GM12878 (cell line): ENCODE results near the gene ABCB8. TPM values are rescaled to one million over a fixed set of nuclear protein-coding genes. Genes with fewer than 3 reads are reported as not detected.

ENCODE experiments used
- ATAC-seq: fragments of 200-7000 bp; cut with Tn5 transposase; 3 replicates; pipeline ENCODE4 v1.9.1; 2020; ENCODE audit warnings: mild to moderate bottlenecking, moderate library complexity
- BruUV-seq: library from RNA; stranded (reverse); fragments of 400-500 nt; replicated peaks from 2 replicates; lab custom pipeline; 2021; lab: Mats Ljungman, UMichigan
- CTCF ChIA-PET: fragments of 300-600 bp; sonication (Branson Sonifier 250); formaldehyde crosslinking; extraction: SDS; loops from one replicate; lab custom pipeline; 2021; ENCODE audit warnings: inconsistent platforms; lab: Yijun Ruan, JAX
- POLR2A ChIA-PET: fragments of 350-600 bp; formaldehyde crosslinking; extraction: SDS; loops from one replicate; lab custom pipeline; 2021; ENCODE audit warnings: inconsistent platforms; lab: Charles Lee
- RAD21 ChIA-PET: fragments of 300-600 bp; sonication (Branson Sonifier 250); formaldehyde crosslinking; loops from one replicate; lab custom pipeline; 2023; ENCODE audit warnings: antibody characterized with exemption; ENCODE audit not compliant: unreplicated experiment; lab: Charles Lee
- SMC1A ChIA-PET: fragments of 300-600 bp; sonication (Branson Sonifier 250); formaldehyde crosslinking; loops from one replicate; lab custom pipeline; 2023; ENCODE audit not compliant: unreplicated experiment, uncharacterized antibody; lab: Charles Lee
- DNase-seq: peaks from one replicate; pipeline ENCODE4 v3.0.0-alpha.2; 2011; ENCODE audit warnings: low read depth, low spot score
- FAIRE-seq: peaks from 3 replicates; lab custom pipeline; 2011; peaks lifted over from hg19 to GRCh38; lab: Jason Lieb, UNC
- H2AFZ ChIP-seq: 2 replicates; pipeline ENCODE4 v1.6.0; 2011; ENCODE audit warnings: low read depth, low read length, control low read depth; ENCODE audit not compliant: control insufficient read depth
- H3K27ac ChIP-seq: 2 replicates; pipeline ENCODE4 v1.5.1; 2011; ENCODE audit warnings: control low read depth; ENCODE audit not compliant: control insufficient read depth, insufficient read depth
- H3K27me3 ChIP-seq, 2 experiments: replicated peaks in 1 of 2; 2 replicates each; pipeline versions ENCODE4 v1.6.0 to v1.6.1; 2011; ENCODE audit warnings: low read length in 1 of 2; ENCODE audit not compliant: control insufficient read depth in 2 of 2, insufficient read depth in 2 of 2
- H3K36me3 ChIP-seq, 2 experiments: 2 replicates each; pipeline ENCODE4 v1.5.1; 2011; ENCODE audit warnings: low read length in 1 of 2; ENCODE audit not compliant: control insufficient read depth in 2 of 2, insufficient read depth in 2 of 2
- H3K4me1 ChIP-seq: 2 replicates; pipeline ENCODE4 v1.6.1; 2011; ENCODE audit warnings: mild to moderate bottlenecking, low read length, moderate library complexity, mixed read lengths; ENCODE audit not compliant: control insufficient read depth, insufficient read depth
- H3K4me2 ChIP-seq: 2 replicates; pipeline ENCODE4 v1.6.0; 2011; ENCODE audit warnings: control low read depth; ENCODE audit not compliant: control insufficient read depth, insufficient read depth
- H3K4me3 ChIP-seq: fragments of 200-600 bp; sonication (generic); 2 replicates; pipeline ENCODE4 v1.5.1; 2016
- H3K79me2 ChIP-seq: 2 replicates; pipeline ENCODE4 v1.6.0; 2011; ENCODE audit warnings: low read length; ENCODE audit not compliant: control insufficient read depth, insufficient read depth
- H3K9ac ChIP-seq: 2 replicates; pipeline ENCODE4 v1.8.0; 2011; ENCODE audit warnings: low read length, control low read depth, mixed read lengths; ENCODE audit not compliant: control insufficient read depth, insufficient read depth
- H3K9me3 ChIP-seq: replicated peaks from 3 replicates; pipeline ENCODE4 v1.5.1; 2011; ENCODE audit warnings: mild to moderate bottlenecking, low read length; ENCODE audit not compliant: control insufficient read depth, insufficient read depth
- H4K20me1 ChIP-seq: 2 replicates; pipeline ENCODE4 v1.6.0; 2011; ENCODE audit not compliant: control insufficient read depth, insufficient read depth
- BHLHE40 ChIP-seq, 2 experiments: fragments of 450-650 bp in 1 of 2; IDR thresholded peaks; 2 replicates each; pipeline ENCODE4 v1.6.1; 2011 to 2017; ENCODE audit warnings: low read depth in 2 of 2, borderline replicate concordance in 1 of 2, improper control_type of control experiment in 1 of 2, low read length in 1 of 2, mild to moderate bottlenecking in 1 of 2
- HDAC6 ChIP-seq: fragments of 200-600 bp; sonication (generic); IDR thresholded peaks from one replicate; pipeline ENCODE4 v1.8.0; 2017; ENCODE audit warnings: antibody characterized with exemption; ENCODE audit not compliant: unreplicated experiment
- MEF2A ChIP-seq: IDR thresholded peaks from 2 replicates; pipeline ENCODE4 v1.6.1; 2011; ENCODE audit warnings: low read depth, mild to moderate bottlenecking, low read length, moderate library complexity; ENCODE audit not compliant: insufficient read depth
- SREBF2 ChIP-seq: IDR thresholded peaks from 2 replicates; pipeline ENCODE4 v1.6.1; 2012; ENCODE audit warnings: mild to moderate bottlenecking, low read length
- WGBS: methylation state at CpG from one replicate; pipeline ENCODE4 v1.1.6; 2016; ENCODE audit warnings: low lambda C conversion rate; ENCODE audit not compliant: insufficient replicate concordance, insufficient coverage; ENCODE audit errors: missing lambda C conversion rate; 5-methylcytosine and 5-hydroxymethylcytosine counted together
- in situ Hi-C: fragments of 300-500 bp; cut with MboI; formaldehyde crosslinking; loops from 9 replicates; pipeline ENCODE4 v1.14.3; 2018; ENCODE audit warnings: mixed read lengths
- intact Hi-C: fragments of 100-400 bp; cut with micrococcal nuclease; formaldehyde crosslinking; loops from one replicate; pipeline ENCODE4 v1.14.2; 2022; ENCODE audit not compliant: unreplicated experiment
- polyA plus RNA-seq, 11 experiments: library from polyadenylated mRNA; depleted of rRNA in 4 of 11; unstranded in 6 of 11; stranded (reverse) in 5 of 11; fragments of >200 nt; fragmentation: Nextera tagmentation in 4 of 11; fragmentation: Illumina TruSeq in 1 of 11; extraction: Ambion mirVana in 4 of 11; extraction: Trizol in 1 of 11; gene quantifications; 1 replicate in 1 of 11; 2 replicates in 10 of 11; pipeline versions ENCODE4 v1.2.1 to v1.2.3, GENCODE V29; 2011 to 2016; ENCODE audit warnings: inconsistent platforms in 2 of 11, missing spikeins in 2 of 11, low read depth in 1 of 11
- total RNA-seq, 4 experiments: library from RNA; depleted of rRNA in 3 of 4; stranded (reverse); fragments of >200 nt in 3 of 4; fragmentation: Illumina TruSeq in 1 of 4; extraction: Trizol in 1 of 4; gene quantifications; 2 replicates each; pipeline versions ENCODE4 v1.2.1 to v1.2.3, GENCODE V29; 2013 to 2021
- TF ChIP-seq, protein P1 (sequence below): IDR thresholded peaks from 2 replicates; pipeline ENCODE4 v1.6.1; 2012; ENCODE audit warnings: low read length, inconsistent platforms
- TF ChIP-seq, protein P2 (sequence below): fragments of 450-650 bp; IDR thresholded peaks from 2 replicates; pipeline ENCODE4 v1.6.1; 2018; ENCODE audit warnings: borderline replicate concordance, mild to moderate bottlenecking; ENCODE audit not compliant: partially characterized antibody
- TF ChIP-seq, protein P3 (sequence below): IDR thresholded peaks from 2 replicates; pipeline ENCODE4 v1.6.1; 2011; ENCODE audit warnings: borderline replicate concordance, low read depth, mild to moderate bottlenecking, moderate library complexity, mixed read lengths, low read length; ENCODE audit not compliant: insufficient read depth; ENCODE audit errors: extremely low read length

The ABCB8 gene
- total and polyA plus RNA-seq, 10 of the 15 experiments (the other 5 are each of a cell fraction or from before 2014, with no cell fraction given), result 0.77 to 34.8 (median 18.9) TPM

DNA sequence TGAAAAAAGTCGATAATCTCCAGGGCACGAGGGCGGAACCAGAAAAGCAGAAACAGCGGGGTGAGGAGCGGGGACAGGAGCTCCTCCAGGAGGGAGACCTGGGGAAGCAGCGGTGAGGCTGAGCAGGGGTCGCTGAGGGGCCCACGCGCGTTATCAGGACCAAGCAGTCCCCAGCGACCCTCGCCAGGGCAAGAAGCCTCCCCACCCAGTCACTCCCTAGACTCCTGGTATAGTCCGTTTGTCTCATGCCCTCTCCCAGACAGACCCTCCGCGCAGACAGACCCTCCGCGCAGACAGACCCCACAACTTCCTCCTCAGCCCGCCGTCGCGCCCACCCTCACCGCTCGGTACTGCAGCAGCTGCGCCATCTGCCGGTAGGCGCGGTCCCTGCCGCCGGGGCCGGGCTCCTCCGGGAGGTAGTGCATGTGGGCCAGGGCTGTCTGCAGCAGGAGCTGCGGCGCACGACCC, 10.3 kb upstream of the ABCB8 start (continued):
- TF ChIP-seq, protein P1, sequence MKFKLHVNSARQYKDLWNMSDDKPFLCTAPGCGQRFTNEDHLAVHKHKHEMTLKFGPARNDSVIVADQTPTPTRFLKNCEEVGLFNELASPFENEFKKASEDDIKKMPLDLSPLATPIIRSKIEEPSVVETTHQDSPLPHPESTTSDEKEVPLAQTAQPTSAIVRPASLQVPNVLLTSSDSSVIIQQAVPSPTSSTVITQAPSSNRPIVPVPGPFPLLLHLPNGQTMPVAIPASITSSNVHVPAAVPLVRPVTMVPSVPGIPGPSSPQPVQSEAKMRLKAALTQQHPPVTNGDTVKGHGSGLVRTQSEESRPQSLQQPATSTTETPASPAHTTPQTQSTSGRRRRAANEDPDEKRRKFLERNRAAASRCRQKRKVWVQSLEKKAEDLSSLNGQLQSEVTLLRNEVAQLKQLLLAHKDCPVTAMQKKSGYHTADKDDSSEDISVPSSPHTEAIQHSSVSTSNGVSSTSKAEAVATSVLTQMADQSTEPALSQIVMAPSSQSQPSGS, result no peak
- no peak for TF ChIP-seq SREBF2
- TF ChIP-seq, protein P2, sequence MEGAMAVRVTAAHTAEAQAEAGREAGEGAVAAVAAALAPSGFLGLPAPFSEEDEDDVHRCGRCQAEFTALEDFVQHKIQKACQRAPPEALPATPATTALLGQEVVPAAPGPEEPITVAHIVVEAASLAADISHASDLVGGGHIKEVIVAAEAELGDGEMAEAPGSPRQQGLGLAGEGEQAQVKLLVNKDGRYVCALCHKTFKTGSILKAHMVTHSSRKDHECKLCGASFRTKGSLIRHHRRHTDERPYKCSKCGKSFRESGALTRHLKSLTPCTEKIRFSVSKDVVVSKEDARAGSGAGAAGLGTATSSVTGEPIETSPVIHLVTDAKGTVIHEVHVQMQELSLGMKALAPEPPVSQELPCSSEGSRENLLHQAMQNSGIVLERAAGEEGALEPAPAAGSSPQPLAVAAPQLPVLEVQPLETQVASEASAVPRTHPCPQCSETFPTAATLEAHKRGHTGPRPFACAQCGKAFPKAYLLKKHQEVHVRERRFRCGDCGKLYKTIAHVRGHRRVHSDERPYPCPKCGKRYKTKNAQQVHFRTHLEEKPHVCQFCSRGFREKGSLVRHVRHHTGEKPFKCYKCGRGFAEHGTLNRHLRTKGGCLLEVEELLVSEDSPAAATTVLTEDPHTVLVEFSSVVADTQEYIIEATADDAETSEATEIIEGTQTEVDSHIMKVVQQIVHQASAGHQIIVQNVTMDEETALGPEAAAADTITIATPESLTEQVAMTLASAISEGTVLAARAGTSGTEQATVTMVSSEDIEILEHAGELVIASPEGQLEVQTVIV, result no peak

DNA sequence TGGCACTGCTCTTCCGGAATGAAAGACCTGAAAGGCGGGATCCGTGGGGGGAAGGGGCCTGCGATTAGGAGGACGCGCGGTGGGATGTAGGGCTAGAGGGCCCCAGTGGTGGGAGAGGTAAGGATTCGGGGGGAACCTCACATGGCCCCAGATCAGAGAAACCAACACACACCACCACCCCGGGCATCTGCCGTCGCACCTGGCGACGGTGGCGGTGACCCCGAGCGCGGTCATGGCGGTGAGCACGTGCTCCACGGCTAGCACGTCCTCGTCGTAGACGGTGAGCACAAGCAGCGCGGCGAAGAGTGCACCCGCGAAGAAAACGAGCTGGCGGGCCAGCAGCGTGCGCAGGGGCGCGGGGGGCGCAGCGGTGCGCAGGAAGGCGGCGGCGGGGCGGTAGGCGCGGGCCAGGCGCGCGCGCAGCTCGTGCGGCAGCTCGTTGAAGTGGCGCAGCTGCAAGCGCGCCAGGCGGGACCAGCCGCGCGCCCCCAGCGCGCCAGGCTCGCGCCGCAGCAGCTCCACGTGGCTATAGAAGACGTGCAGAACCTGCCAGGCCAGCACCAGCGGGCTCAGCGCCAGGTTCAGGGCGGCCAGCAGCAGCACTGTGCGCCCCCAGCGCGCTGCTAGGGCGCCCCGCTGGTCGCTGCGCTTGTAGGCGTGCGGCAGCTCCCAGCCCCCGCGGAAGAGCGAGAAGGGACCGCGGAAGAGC, 9.7 kb upstream of the ABCB8 start:
- Histone ChIP-seq H3K27me3 (peaks cover 8 to 10% of the 10 kb centered on the region in 2 experiments; a peak in 3 of 4 replicates), H4K20me1 (no peaks in the 10 kb centered on the region), H3K9ac (no peak overlapping the region), H3K4me1 (peaks cover 8% of the 10 kb centered on the region), H3K27ac (no peak overlapping the region)
- POLR2A ChIA-PET, result no interaction called here
- intact Hi-C loops (no loop called here), in situ Hi-C loops (no loop called here)
- FAIRE-seq (no peak), ATAC-seq (no peak), DNase-seq (no peak)
- CTCF ChIA-PET, result interaction anchor here (0.7 to 2.4 kb wide), 13 partner anchors 10 to 235 kb away, joined by 3 to 14 read pairs (median 4); partner anchors contain the start of gene ABCB8
- WGBS, result 22% methylated on average over 63 of the region's 82 CpGs
- no TSS peak for BruUV-seq
- RAD21 ChIA-PET, result interaction anchor here (0.7 to 1.1 kb wide), 2 partner anchors 56 to 121 kb away, joined by 3 read pairs; no protein-coding TSS in a partner anchor
- TF ChIP-seq, protein P3, sequence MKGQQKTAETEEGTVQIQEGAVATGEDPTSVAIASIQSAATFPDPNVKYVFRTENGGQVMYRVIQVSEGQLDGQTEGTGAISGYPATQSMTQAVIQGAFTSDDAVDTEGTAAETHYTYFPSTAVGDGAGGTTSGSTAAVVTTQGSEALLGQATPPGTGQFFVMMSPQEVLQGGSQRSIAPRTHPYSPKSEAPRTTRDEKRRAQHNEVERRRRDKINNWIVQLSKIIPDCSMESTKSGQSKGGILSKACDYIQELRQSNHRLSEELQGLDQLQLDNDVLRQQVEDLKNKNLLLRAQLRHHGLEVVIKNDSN, result peak; percentile 9
- TF ChIP-seq MEF2A, result no peak
- peak; percentile 41 for TF ChIP-seq HDAC6
- peak in 1 of 2 experiments; percentile 52; a peak in 2 of 4 replicates for TF ChIP-seq BHLHE40 (IDR thresholded peaks at IDR 0.05; ENCODE audit: borderline replicate concordance in 1 of 2, low read depth in 2 of 2, low read length in 1 of 2)
- TF ChIP-seq, all 136 proteins: peak for 3
- no peak overlapping the region for H3K4me3 ChIP-seq
- SMC1A ChIA-PET, result interaction anchor here (1.0 to 1.4 kb wide), 2 partner anchors 10 to 140 kb away, joined by 3 read pairs; partner anchors contain the start of gene ABCB8
- no peaks in the 10 kb centered on the region for H3K79me2 ChIP-seq
- no peaks in the 10 kb centered on the region for H3K36me3 ChIP-seq
- H3K9me3 ChIP-seq, result no peaks in the 10 kb centered on the region
- peak overlapping the region; percentile 50 for H3K4me2 ChIP-seq
- H2AFZ ChIP-seq, result no peak overlapping the region
